Inflammatory macrophage treated with lipopolysaccharide for 4 hours (primary cell): ENCODE measurements around the gene VSX1.

Source experiments
- DNase-seq: peaks from one replicate; pipeline ENCODE4 v3.0.0-alpha.2; 2020

VSX1 gene

GRCh38 chr20:25065072-25065624 is 16.8 kb downstream of the VSX1 start:
- no peak for DNase-seq

DNA sequence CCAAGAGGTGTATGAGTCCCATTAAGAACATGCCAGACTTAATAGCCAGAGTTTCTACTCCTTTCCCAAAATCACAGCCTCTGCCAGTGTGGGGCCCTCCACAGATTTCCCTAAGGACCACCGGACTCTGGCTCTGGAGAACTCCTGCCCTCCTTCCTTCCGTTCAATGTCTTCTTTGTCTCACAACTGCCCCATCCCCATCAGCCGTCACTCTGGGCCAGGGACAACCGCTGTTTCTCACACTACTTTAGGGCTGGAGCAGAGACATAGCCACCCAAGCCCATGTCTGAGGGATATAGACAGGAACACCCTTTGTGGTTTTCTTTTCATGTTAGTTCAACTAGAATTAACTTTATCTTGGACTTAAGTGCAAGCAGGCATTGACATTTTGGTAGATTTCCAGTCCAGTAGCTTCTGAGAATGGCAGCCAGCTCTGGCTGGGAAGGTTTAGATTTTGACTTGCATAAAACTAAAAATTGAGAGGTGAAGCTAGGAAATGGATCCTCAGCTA is 17.3 kb downstream of the VSX1 start:
- no peak for DNase-seq

DNA sequence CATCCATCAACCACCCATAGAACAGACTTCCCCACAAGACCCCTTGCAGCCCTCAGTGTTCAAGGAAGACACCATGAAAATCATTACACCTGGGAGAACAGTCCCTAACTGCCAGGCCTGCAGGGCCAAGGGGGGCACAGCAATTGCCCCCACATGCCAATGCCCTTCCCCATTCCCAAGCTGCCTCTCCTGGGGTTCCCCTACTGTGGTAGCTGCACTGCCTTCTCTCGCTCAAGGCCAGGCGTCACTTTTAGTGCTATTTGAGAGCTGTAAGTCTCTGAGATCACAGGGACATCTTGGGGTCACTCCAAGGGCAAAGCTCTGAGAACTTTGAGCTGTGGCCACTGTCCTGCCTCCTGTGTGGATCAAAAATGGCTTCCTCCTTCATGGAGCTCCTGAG is 18.0 kb downstream of the VSX1 start:
- DNase-seq = no peak

DNA sequence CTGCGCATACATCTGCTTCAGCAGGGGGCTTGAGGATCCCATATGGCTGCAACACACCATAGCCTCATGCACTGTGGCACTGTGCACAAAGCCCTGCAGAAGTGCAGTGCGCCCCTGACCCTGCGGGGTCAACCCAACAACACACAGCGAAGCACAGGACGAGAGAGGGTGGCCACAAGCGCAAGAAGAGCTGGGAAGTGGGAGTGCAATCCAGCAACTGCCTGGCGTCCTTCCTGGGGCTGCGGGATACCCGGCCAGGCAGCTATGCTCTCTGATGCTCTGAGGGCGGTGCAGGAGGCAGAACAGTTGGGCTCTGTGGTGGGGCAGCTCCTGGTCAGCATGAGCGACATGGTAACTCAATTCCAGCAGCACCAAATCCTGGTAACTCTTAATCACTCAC is 18.4 kb downstream of the VSX1 start:
- DNase-seq = no peak

DNA sequence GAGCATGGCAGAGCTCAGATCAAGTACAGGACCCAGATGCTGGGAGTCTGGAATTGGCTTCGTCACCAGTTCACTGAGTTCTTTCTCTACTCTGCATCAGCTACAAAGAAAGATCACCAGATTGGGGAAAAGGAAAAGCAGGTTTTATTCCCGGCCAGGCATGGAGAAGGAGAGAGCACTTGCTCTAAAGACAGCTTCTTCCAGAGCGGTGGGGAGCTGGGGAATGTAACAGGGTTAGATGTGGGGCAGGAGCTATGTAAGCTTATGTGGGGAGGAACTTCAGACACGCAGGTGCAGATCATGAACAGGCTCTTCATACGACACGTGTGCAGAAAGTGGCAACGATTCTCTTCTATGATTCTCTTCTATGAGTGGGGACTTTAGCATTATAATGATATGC is 19.1 kb downstream of the VSX1 start:
- DNase-seq = no peak

GRCh38 chr20:25061821-25062530 is 20.0 kb downstream of the VSX1 start:
- no peak for DNase-seq

DNA sequence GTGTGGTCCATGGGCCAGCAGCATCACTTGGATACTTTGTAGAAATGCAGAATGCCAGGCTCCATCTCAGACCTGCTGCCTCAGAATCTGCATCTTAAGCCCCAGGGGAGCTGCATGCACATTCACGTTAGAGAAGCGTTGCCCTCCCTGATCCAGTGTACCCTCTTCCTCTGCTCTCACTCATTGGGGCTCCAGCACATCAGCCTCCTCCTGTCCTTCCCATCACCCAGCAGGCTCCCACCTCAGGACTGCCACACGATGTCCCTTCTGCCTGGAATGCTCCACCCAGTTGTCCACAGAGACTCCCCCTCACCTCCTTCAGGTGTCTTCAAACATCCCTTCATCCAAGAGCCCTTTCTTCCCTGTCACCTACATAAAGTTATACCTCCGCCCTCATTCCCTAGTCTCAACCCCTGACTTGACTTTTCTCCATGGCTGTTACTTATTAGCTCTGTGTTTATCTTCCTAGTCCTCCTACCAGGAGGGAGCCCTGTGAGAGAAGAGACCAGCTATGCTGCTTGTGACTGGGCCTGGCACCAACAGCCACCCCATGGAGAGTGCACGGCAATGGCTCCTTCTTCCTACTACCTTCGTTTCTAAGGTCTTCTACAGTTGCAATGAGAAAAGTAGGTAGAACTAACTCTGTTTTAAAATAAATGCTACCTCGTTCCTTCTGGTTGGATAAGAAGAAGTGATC is 20.7 kb downstream of the VSX1 start:
- DNase-seq = no peak

- no peak for DNase-seq
These were observed 22.0 kb downstream of the VSX1 start for GRCh38 chr20:25059866-25060465.

DNA sequence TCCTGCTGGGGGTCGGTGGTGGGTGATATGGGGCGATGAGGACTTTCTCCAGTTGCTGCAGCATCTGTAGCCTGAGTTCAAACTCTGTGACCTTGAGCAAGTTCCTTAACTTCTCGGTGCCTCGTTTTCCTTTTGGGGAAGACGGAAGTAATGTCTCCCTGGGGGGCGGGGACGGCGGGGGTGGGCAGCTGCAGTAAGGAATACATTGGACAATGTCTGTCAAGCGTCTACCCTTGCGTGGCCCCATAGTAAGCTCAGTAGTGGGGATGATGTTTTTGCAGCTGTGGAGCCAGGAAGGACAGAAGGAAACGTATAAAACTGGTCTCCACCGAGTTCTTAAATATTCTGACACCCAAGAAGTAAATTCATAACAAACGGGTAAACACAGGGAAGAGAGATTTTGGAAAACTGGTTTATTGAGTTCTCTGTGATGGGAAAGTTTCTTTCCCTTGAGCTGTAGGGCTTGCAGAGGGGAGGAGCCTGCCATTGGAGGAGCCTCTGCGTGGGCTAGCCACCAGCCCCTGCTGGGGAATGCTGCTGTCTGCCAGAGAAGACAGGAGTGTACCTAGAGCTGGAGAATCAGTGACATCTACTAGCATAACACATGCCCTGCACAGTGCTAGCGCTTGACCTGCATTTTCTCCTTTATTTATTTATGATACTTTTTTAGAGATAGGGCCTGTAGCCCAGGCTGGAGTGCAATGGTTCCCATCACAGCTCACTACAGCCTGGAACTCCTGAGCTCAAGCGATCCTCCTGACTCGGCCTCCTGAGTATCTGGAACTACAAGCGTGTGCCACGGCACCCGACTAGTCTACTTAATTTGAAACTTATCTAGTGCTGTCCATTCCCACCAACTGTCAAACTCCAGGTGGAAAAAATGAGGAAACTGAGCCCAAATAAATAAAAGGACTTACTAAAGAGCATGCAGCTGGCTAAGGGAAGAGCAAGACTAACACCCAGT is 22.8 kb downstream of the VSX1 start:
- DNase-seq = peak; percentile 39

DNA sequence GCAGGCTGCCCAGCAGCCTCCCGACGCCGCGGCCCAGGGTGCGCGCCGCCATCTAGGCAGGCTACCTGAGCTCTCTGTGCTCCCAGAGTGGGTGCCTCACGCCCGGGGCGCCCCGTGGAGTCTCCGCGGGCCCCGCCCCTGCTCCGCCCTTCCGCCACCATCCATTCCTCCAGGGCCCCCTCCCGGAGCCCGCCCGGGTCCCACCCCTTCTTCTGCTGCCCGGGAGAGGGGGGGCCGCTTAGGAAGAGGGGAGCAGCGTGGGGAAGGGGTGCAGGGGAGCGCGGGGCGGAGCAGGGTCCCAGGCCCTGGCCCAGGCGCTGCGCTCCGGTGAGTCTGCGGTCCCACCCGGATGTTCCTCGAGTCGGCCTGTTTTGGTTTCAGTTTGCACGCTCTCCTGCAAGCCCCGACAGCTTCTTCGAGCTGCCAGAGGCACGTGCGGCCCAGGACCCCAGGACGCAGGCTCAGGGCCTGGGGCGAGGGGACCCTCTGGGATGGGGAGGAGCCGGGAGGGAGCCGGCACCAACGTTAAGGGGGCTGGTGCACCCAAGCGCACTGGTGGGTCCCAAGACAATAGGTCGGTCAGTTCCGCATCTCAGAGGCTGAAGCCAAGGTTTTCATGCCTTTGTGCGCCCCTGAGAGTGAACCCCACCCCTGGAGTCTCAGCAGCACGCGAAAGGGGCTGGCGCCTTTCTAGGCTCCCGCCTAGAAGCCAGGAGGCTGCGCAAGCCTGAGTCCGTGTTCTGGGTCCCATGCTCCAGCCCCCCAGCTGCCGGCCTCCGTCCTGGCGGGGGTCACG is 23.7 kb downstream of the VSX1 start, which contains the start of gene ACSS1:
TSS of gene ACSS1 (minus strand) at position 89 of the 796 bp plus-strand sequence. CDS start at position 52, 37 bp downstream.
- DNase-seq = peak; percentile 57

DNA sequence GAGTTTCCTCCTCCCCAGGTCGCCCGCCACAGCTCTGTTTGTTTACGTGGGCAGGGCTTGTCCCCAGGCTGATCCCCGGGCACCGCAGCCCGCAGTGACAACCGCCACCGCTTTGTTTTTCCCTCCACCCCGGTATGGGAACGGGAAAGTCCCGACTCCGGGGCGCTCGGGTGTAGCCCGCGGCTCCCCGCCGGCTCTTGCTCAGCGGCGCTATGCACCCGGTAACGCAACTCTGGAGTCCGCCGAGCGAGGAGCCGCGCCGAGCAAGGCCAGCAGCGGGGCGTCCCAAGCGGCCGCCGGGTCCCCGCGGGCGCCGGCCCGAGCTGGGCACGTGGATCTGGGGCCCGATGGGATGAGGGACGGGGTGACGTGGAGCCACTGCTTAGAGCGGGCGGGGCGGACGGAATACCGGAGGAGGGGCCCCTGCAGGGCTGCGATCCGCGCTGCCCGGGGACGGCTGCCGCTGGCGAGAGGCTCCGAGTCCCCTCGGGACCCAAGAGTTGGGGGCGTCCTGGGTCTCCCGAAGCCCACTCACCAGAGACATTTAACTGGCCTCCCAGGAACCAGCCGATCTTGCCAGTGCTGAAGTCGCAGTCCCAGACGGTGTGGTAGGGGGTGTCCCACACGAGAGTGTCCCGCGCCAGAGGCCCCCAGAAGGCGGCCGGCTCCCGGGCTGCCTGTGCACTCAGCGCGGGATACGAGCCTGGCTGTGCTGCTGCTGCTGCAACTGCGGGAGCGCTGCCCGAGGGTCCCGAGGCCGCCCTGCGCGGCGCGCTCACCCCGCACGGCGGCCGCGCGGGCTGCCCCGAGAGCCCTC is 24.5 kb downstream of the VSX1 start:
- DNase-seq = peak; percentile 71

GRCh38 chr20:25056690-25057233 is 25.2 kb downstream of the VSX1 start:
- DNase-seq = no peak

DNA sequence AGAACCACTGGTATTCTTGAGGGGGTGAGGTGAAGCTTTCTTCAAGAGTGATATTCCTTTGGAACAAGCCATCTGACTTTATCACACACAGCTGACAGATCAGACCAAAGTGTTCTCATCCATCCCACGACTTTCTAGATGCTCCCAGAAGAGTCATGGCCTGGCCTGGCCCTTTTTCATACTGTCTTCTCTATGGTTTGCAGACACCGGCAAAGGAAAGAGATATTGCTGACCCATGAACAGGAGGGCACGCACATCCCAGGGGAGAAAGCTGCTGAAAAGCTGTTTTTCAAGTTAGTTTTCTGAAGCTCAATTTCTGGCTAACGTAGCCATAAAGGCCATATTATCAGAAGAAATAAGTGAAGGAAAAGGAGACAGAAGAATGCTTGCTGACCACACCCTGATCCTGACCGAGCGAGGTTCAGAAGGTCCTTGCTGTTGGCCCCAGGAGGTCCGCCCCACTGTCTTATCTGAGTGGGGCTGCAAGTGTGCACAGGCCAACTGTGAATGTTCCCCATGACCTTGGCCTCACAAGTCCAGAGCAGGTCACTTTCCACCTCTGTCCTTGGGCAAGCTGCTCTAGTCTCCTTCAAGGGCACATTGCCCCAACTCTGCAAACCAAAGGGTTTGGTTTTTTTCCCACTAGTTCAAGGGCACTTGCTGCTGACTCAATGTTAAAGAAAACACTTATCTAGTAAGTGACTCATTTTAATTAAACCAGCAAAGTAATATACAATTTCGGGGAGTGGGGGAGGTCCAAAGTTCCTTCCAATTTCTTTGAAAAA is 26.0 kb downstream of the VSX1 start:
- no peak for DNase-seq

- peak; percentile 22 for DNase-seq
These were observed 26.8 kb downstream of the VSX1 start for GRCh38 chr20:25054995-25055629.

- no peak for DNase-seq
These were observed 27.7 kb downstream of the VSX1 start for GRCh38 chr20:25054096-25054820.

- DNase-seq = no peak
These were observed 28.5 kb downstream of the VSX1 start for GRCh38 chr20:25053255-25054031.
